Stomach (tissue), 9 donors: ENCODE results near the gene SLC9B2. TPM values are rescaled to one million over a fixed set of nuclear protein-coding genes. Genes with fewer than 3 reads are reported as not detected.

Experiments
- DNase-seq, 2 donors: peaks; one replicate each; pipeline versions ENCODE4 v3.0.0 to v3.0.0-alpha.2; 2013 to 2019
- H3K27ac ChIP-seq, 5 donors: fragments of 200-600 bp in 4 of 5; sonication (generic) in 4 of 5; one replicate each; pipeline ENCODE4 v1.5.1; 2013 to 2019; ENCODE audit warnings: mild to moderate bottlenecking in 1 of 5, moderate library complexity in 1 of 5
- H3K27me3 ChIP-seq, 3 donors: fragments of 200-600 bp; sonication (generic); one replicate each; pipeline ENCODE4 v1.5.1; 2017 to 2019; ENCODE audit warnings: mixed run types in 1 of 3
- H3K36me3 ChIP-seq, 4 donors: fragments of 200-600 bp; sonication (generic); 1 replicate in 3 of 4; 2 replicates in 1 of 4; pipeline ENCODE4 v1.5.1; 2016 to 2019
- H3K4me1 ChIP-seq, 4 donors: fragments of 200-600 bp; sonication (generic); one replicate each; pipeline ENCODE4 v1.5.1; 2016 to 2019
- H3K4me3 ChIP-seq, 4 donors: fragments of 200-600 bp; sonication (generic) in 3 of 4; one replicate each; pipeline ENCODE4 v1.5.1; 2016 to 2019; ENCODE audit warnings: mild to moderate bottlenecking in 1 of 4
- H3K9me3 ChIP-seq, 4 donors: fragments of 200-600 bp; sonication (generic); one replicate each; pipeline ENCODE4 v1.5.1; 2016 to 2019
- CTCF ChIP-seq, 7 experiments: fragments of 450-650 bp in 4 of 7; fragments of 200-600 bp in 3 of 7; sonication (generic) in 3 of 7; IDR thresholded peaks; one replicate each; pipeline ENCODE4 v1.5.1; 2016 to 2019; ENCODE audit warnings: antibody characterized with exemption in 7 of 7, control low read depth in 2 of 7, mild to moderate bottlenecking in 1 of 7
- EP300 ChIP-seq: sonication (generic); formaldehyde crosslinking; IDR thresholded peaks from one replicate; pipeline ENCODE4 v1.6.1; 2017; ENCODE audit warnings: antibody characterized with exemption
- POLR2A ChIP-seq, 4 donors: fragments of 450-650 bp; IDR thresholded peaks; one replicate each; pipeline ENCODE4 v1.6.1; 2016; ENCODE audit warnings: antibody characterized with exemption in 4 of 4, control low read depth in 2 of 4, mild to moderate bottlenecking in 1 of 4, moderate library complexity in 1 of 4
- POLR2AphosphoS5 ChIP-seq, 3 donors: sonication (generic); formaldehyde crosslinking; IDR thresholded peaks; one replicate each; pipeline ENCODE4 v1.6.1; 2016; ENCODE audit warnings: antibody characterized with exemption in 3 of 3
- WGBS, 5 donors: extraction: QIAGEN DNeasy Blood & Tissue Kit in 3 of 5; methylation state at CpG; one replicate each; pipeline versions ENCODE4 v1.1.5 to v1.1.7; 2013 to 2018; 5-methylcytosine and 5-hydroxymethylcytosine counted together
- intact Hi-C: fragments of 100-400 bp; cut with DNase I; formaldehyde crosslinking; loops from one replicate; pipeline ENCODE4 v1.15.1; 2023; ENCODE audit warnings: low total_unique reads
- polyA plus RNA-seq, 3 donors: library from polyadenylated mRNA; stranded (reverse); fragments of 200-250 nt; gene quantifications; one replicate each; pipeline ENCODE4 v1.2.3, GENCODE V29; 2013
- total RNA-seq, 5 donors: library from RNA; depleted of rRNA; stranded (reverse); fragments of >200 nt; gene quantifications; one replicate each; pipeline versions ENCODE4 v1.1.0 to v1.2.3, GENCODE V29; 2014 to 2016
- donor health status: healthy with polysubstance abuse.
- donor health status: Bipolar disorder and iron deficiency.
- donor health status: healthy.

SLC9B2 gene
- total and polyA plus RNA-seq, 8 donors = 1.7 to 26.3 (median 10.1) TPM

- WGBS, 5 donors = 68 to 73% (median 70%) methylated on average over 5 of the region's 5 CpGs
- Histone ChIP-seq H3K4me1 (peaks cover 18 to 35% (median 29%) of the 10 kb centered on the region in 4 donors), H3K4me3 (no peak overlapping the region), H3K9me3 (no peaks in the 10 kb centered on the region), H3K27ac (no peak overlapping the region), H3K27me3 (no peaks in the 10 kb centered on the region), H3K36me3 (no peaks in the 10 kb centered on the region)
- intact Hi-C loops = no loop called here
- no peak for TF ChIP-seq POLR2AphosphoS5 (IDR thresholded peaks at IDR 0.05)
- no peak for TF ChIP-seq CTCF (IDR thresholded peaks at IDR 0.05)
- no peak for DNase-seq
Measured at GRCh38 chr4:103100691-103101090, 24.1 kb upstream of the SLC9B2 start.

DNA sequence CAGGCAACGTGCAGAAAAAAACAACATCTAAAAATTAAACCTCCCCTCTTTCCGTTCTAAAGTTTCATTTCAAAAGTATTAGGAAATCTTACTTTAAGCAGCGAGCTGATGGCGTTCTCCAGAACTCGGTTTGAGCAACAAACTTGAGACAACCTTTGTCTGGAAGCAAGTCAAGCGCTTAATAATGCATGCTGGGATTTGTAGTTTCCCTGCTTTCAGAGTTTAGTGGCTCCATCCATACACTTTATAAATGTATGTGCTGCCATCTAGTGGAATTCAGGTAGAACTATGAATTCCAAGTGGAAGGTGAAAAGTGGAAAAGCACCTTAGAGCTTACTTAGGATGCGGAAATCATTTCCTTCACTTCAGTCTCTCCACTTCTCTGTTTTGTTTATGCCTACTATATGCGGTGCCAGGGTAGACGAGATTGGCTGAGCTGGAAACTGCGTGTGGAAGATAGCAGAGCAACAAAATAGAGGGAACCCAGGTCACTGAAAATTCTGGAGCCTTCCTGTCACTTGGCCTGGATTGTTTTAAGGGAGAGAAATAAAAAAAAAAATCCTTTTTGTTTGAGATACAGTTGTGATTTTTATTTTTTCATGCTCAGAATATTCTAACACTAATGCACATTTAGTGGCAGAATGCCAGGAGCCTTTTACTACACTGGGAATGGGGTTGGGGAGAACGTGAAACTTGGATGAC lies 23.3 kb upstream of the SLC9B2 start, which contains the start of gene BDH2:
Gene BDH2, minus strand, starts transcription at position 144 of the 702 bp plus-strand sequence. CDS start 3,580 bp downstream, outside the sequence.
- TF ChIP-seq POLR2AphosphoS5 (IDR thresholded peaks at IDR 0.05) = peak; percentile 56 to 76 (median 62)
- TF ChIP-seq CTCF (IDR thresholded peaks at IDR 0.05) = peak in 5 of 7 experiments; percentile 58 to 93 (median 81)
- TF ChIP-seq EP300 = no peak
- TF ChIP-seq POLR2A (IDR thresholded peaks at IDR 0.05) = no peak
- intact Hi-C loops = loop anchor here (10.0 kb wide), 1 partner anchor 655 kb away; no protein-coding TSS in a partner anchor
- H3K9me3 ChIP-seq = no peaks in the 10 kb centered on the region
- peak within 1 kb of the TSS in 4 of 5 donors; percentile 63 to 80 (median 78) for H3K27ac ChIP-seq
- DNase-seq = peak; percentile 39 to 96
- peak within 1 kb of the TSS; percentile 41 to 50 (median 44) for H3K4me3 ChIP-seq
- no peaks in the 10 kb centered on the region for H3K27me3 ChIP-seq
- peaks cover 18 to 41% (median 32%) of the 10 kb centered on the region in 4 donors for H3K4me1 ChIP-seq
- no peaks in the 10 kb centered on the region for H3K36me3 ChIP-seq
- WGBS, 5 donors = 8 to 10% (median 9%) methylated on average over 11 of the region's 11 CpGs

- WGBS, 5 donors = 9 to 13% (median 13%) methylated on average over 4 of the region's 4 CpGs
- H3K36me3 ChIP-seq = peaks cover 0 to 5% (median 3%) of the 10 kb centered on the region in 4 donors
- intact Hi-C loops = loop anchor here (10.0 kb wide), 1 partner anchor 654 kb away; no protein-coding TSS in a partner anchor
- H3K4me3 ChIP-seq = peak overlapping the region; percentile 41 to 50 (median 44)
- H3K9me3 ChIP-seq = no peaks in the 10 kb centered on the region
- H3K27me3 ChIP-seq = no peaks in the 10 kb centered on the region
- TF ChIP-seq POLR2AphosphoS5 (IDR thresholded peaks at IDR 0.05) = no peak
- DNase-seq = peak in 1 of 2 donors; percentile 35
- peak overlapping the region in 4 of 5 donors; percentile 63 to 80 (median 78) for H3K27ac ChIP-seq
- H3K4me1 ChIP-seq = peaks cover 18 to 41% (median 32%) of the 10 kb centered on the region in 4 donors
Measured at GRCh38 chr4:103098756-103099440, 22.3 kb upstream of the SLC9B2 start.

DNA sequence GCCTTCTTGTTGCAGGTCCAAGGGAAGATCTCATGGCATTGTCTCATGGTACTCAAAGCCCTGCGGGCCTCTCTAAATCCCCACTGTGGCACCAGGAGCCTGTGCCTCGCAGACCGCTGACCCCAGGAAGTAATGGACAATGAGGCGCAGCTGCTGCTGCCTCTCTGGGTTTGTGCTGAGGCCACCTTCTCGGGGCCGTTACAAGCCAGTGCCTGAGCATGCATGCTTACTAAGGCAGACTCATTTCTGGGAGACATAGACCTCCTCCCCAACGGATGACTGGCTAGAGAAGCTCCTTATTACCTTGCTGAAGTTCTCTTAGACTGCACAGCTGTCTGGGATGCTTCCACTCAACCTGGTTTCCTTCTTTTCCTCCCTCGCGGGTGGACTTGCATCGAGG lies 21.8 kb upstream of the SLC9B2 start:
- peaks cover 0 to 7% (median 5%) of the 10 kb centered on the region in 4 donors for H3K36me3 ChIP-seq
- DNase-seq = peak in 1 of 2 donors; percentile 7
- H3K9me3 ChIP-seq = no peaks in the 10 kb centered on the region
- H3K27me3 ChIP-seq = no peaks in the 10 kb centered on the region
- H3K4me3 ChIP-seq = peak overlapping the region; percentile 41 to 50 (median 44)
- WGBS, 5 donors = 49 to 75% (median 69%) methylated on average over 10 of the region's 10 CpGs
- peak overlapping the region in 3 of 5 donors; percentile 78 to 80 (median 78) for H3K27ac ChIP-seq
- intact Hi-C loops = loop anchor here (10.0 kb wide), 1 partner anchor 654 kb away; no protein-coding TSS in a partner anchor
- TF ChIP-seq POLR2AphosphoS5 (IDR thresholded peaks at IDR 0.05) = no peak
- TF ChIP-seq EP300 = no peak
- TF ChIP-seq POLR2A (IDR thresholded peaks at IDR 0.05) = no peak
- no peak for TF ChIP-seq CTCF (IDR thresholded peaks at IDR 0.05)
- H3K4me1 ChIP-seq = peaks cover 18 to 41% (median 32%) of the 10 kb centered on the region in 4 donors
